DND-41 (cell line): ENCODE measurements around the gene LRRC10.

Experiments
- ATAC-seq: fragments of 200-7000 bp; cut with Tn5 transposase; 3 replicates; pipeline ENCODE4 v1.9.1; 2021; ENCODE audit warnings: low read depth; ENCODE audit not compliant: insufficient read depth
- DNase-seq: peaks from one replicate; pipeline ENCODE4 v3.0.0-alpha.2; 2020
- H2AFZ ChIP-seq: 2 replicates; pipeline ENCODE4 v1.6.0; 2012; ENCODE audit warnings: low read depth, low read length
- H3K27ac ChIP-seq: 2 replicates; pipeline ENCODE4 v1.5.1; 2012; ENCODE audit warnings: low read length, inconsistent platforms
- H3K27me3 ChIP-seq: fragments of 200-600 bp; sonication (generic); 2 replicates; pipeline ENCODE4 v1.6.0; 2012; ENCODE audit warnings: low read length, mild to moderate bottlenecking, inconsistent platforms; ENCODE audit not compliant: insufficient read depth, poor library complexity
- H3K36me3 ChIP-seq: 2 replicates; pipeline ENCODE4 v1.5.1; 2012; ENCODE audit warnings: low read length, inconsistent platforms; ENCODE audit not compliant: insufficient read depth
- H3K4me1 ChIP-seq: 2 replicates; pipeline ENCODE4 v1.5.1; 2012; ENCODE audit warnings: mild to moderate bottlenecking, low read length; ENCODE audit not compliant: insufficient read depth
- H3K4me2 ChIP-seq: 2 replicates; pipeline ENCODE4 v1.6.0; 2012; ENCODE audit warnings: mild to moderate bottlenecking, moderate library complexity, low read length, inconsistent platforms; ENCODE audit not compliant: insufficient read depth
- H3K4me3 ChIP-seq, 2 experiments: fragments of 200-600 bp in 1 of 2; shearing (Covaris generic) in 1 of 2; 2 replicates each; pipeline ENCODE4 v1.5.1; 2012 to 2016; ENCODE audit warnings: inconsistent platforms in 2 of 2, low read length in 2 of 2, mild to moderate bottlenecking in 2 of 2, low read depth in 1 of 2, moderate library complexity in 1 of 2
- H3K79me2 ChIP-seq: 2 replicates; pipeline ENCODE4 v1.6.0; 2012; ENCODE audit warnings: low read length, inconsistent platforms; ENCODE audit not compliant: insufficient read depth
- H3K9ac ChIP-seq: 2 replicates; pipeline ENCODE4 v1.6.0; 2012; ENCODE audit warnings: low read depth, mild to moderate bottlenecking, inconsistent platforms, low read length, moderate library complexity
- H3K9me3 ChIP-seq: 2 replicates; pipeline ENCODE4 v1.5.1; 2012; ENCODE audit warnings: low read length, moderate library complexity, mild to moderate bottlenecking, inconsistent platforms; ENCODE audit not compliant: insufficient read depth, severe bottlenecking
- H4K20me1 ChIP-seq: 2 replicates; pipeline ENCODE4 v1.6.0; 2012; ENCODE audit warnings: low read length; ENCODE audit not compliant: insufficient read depth
- EZH2 ChIP-seq: IDR thresholded peaks from 3 replicates; pipeline ENCODE4 v1.6.1; 2012; ENCODE audit warnings: borderline replicate concordance, low read depth, mild to moderate bottlenecking, moderate library complexity, low read length, inconsistent platforms; ENCODE audit not compliant: severe bottlenecking
- TF ChIP-seq, protein P1 (sequence below): IDR thresholded peaks from 2 replicates; pipeline ENCODE4 v1.5.1; 2012; ENCODE audit warnings: borderline replicate concordance, low read length, moderate library complexity, mild to moderate bottlenecking; ENCODE audit not compliant: poor library complexity, severe bottlenecking; ENCODE audit errors: extremely low read depth

LRRC10 gene

DNA sequence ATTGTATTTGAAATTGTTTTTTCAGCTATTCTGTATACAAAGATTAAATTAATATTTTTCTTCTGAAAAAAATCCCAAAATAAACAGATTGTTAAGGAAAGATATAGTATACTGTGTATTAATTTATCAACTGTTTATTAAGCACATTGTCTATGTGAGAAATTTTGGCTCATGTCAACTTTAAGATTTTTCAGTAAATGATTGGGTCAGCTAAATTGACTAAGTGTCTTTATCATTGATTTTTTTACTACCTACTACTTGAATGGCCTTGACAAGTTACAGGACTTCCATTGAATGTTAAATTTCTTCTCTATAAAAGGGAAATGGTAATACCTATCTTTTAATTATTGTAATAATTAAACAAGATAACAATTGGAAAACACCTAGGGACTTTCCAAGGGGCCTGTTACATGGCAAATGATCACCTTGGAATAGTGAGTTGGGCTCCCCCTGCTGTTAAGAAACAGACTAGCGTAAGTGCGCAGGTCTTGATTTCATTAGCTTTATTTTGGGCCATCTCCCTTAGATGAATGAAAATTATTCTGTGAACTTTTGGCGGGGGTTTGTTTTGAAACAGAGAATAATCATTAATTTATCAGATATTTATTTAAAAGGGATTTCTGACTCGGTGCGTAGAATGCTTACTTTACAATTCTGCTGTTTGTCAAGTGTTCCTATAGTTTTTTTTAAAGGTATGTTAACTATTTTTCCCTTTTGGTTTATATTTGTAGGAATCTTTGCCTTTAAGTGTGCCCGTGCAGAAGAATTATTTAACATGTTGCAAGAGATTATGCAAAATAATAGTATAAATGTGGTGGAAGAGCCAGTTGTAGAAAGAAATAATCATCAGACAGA lies 39.9 kb downstream of the LRRC10 start:
- H3K4me2 ChIP-seq, result no peak overlapping the region
- peak; percentile 93 for ATAC-seq

DNA sequence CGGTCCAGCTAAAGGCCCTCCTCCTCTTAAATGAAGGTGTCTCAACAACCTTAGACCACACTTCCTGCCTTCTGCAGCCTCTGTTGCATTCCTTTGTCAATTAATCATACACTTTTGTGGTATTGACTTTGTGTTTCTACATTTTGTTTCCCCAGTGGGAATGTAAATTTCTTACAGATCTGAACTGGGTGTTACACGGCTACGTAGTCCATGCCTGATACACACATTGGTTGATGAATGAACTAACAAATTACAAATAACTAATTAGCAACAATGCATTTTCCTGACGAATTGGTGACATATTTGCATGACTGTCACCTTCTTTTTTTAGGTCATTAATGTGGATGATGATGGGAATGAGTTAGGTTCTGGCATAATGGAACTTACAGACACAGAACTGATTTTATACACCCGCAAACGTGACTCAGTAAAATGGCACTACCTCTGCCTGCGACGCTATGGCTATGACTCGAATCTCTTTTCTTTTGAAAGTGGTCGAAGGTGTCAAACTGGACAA lies 40.6 kb downstream of the LRRC10 start:
- no peak overlapping the region for H2AFZ ChIP-seq
- H3K9me3 ChIP-seq, result no peaks in the 10 kb centered on the region
- no peak for ATAC-seq
- H3K36me3 ChIP-seq, result peaks cover 57% of the 10 kb centered on the region
- H4K20me1 ChIP-seq, result no peaks in the 10 kb centered on the region
- no peak overlapping the region for H3K27ac ChIP-seq
- TF ChIP-seq, protein P1, sequence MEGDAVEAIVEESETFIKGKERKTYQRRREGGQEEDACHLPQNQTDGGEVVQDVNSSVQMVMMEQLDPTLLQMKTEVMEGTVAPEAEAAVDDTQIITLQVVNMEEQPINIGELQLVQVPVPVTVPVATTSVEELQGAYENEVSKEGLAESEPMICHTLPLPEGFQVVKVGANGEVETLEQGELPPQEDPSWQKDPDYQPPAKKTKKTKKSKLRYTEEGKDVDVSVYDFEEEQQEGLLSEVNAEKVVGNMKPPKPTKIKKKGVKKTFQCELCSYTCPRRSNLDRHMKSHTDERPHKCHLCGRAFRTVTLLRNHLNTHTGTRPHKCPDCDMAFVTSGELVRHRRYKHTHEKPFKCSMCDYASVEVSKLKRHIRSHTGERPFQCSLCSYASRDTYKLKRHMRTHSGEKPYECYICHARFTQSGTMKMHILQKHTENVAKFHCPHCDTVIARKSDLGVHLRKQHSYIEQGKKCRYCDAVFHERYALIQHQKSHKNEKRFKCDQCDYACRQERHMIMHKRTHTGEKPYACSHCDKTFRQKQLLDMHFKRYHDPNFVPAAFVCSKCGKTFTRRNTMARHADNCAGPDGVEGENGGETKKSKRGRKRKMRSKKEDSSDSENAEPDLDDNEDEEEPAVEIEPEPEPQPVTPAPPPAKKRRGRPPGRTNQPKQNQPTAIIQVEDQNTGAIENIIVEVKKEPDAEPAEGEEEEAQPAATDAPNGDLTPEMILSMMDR, result no peak
- no peak for TF ChIP-seq EZH2
- no peak for DNase-seq
- H3K4me2 ChIP-seq, result no peak overlapping the region
- H3K27me3 ChIP-seq, result no peaks in the 10 kb centered on the region
- no peak overlapping the region for H3K9ac ChIP-seq
- H3K79me2 ChIP-seq, result no peaks in the 10 kb centered on the region
- no peak overlapping the region for H3K4me3 ChIP-seq
- H3K4me1 ChIP-seq, result no peaks in the 10 kb centered on the region

More for the DNA sequence above, 39.9 kb downstream of the LRRC10 start:
- Histone ChIP-seq H4K20me1 (no peaks in the 10 kb centered on the region), H3K27me3 (no peaks in the 10 kb centered on the region), H3K79me2 (no peaks in the 10 kb centered on the region), H3K36me3 (peaks cover 59% of the 10 kb centered on the region), H3K4me1 (no peaks in the 10 kb centered on the region), H3K9ac (no peak overlapping the region), H3K4me3 (no peak overlapping the region), H3K9me3 (no peaks in the 10 kb centered on the region), H3K27ac (no peak overlapping the region), H2AFZ (no peak overlapping the region)
- TF ChIP-seq EZH2, result no peak
- TF ChIP-seq, protein P1, result peak; percentile 80
- DNase-seq, result peak; percentile 63

DNA sequence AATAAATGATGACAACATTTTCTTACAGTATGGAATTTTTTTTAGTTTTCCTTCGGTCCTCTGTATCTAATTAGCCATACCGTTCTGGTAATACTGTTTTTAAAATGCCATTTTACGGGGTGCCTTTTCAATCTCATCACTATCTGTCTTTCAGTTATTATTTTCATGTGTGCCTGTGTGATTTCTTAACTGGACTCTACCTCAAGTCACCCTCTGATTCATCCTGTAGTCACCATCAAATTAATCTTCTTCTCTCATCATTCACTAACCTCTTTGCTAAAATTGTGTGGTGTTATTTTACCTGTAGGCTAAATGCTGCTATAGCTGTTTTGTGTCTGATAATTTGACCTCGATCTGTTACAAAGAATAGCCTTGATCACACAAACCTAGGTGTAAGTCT lies 41.5 kb downstream of the LRRC10 start:
- TF ChIP-seq, protein P1, result no peak
- TF ChIP-seq EZH2, result no peak
- no peak overlapping the region for H2AFZ ChIP-seq
- no peaks in the 10 kb centered on the region for H3K27me3 ChIP-seq
- peaks cover 54% of the 10 kb centered on the region for H3K36me3 ChIP-seq
- no peaks in the 10 kb centered on the region for H3K9me3 ChIP-seq
- DNase-seq (no peak), ATAC-seq (no peak)
- H3K4me1 ChIP-seq, result no peaks in the 10 kb centered on the region
- no peak overlapping the region for H3K9ac ChIP-seq
- H3K4me3 ChIP-seq, result no peak overlapping the region
- H4K20me1 ChIP-seq, result no peaks in the 10 kb centered on the region
- H3K4me2 ChIP-seq, result no peak overlapping the region
- H3K27ac ChIP-seq, result no peak overlapping the region
- no peaks in the 10 kb centered on the region for H3K79me2 ChIP-seq
